Stimulated activated CD4-positive, alpha-beta T cell treated with anti-CD3 and anti-CD28 coated beads, Interleukin-15, amount 100 ng/mL, for 48 hours (primary cell): Measurements from ENCODE around the gene TAF12.
A peak's percentile ranks its signal among the peaks of the same experiment; 100 is the strongest.
"Not testable (repeated sequence)": the region's sequence is repeated elsewhere in the genome, so short reads cannot be mapped to it uniquely, and the experiment has no call there.

ENCODE experiments used
- DNase-seq, 2 donors: peaks; one replicate each; pipeline ENCODE4 v3.0.0-alpha.2; 2020; ENCODE audit warnings: low read depth in 2 of 2

Gene TAF12

DNA sequence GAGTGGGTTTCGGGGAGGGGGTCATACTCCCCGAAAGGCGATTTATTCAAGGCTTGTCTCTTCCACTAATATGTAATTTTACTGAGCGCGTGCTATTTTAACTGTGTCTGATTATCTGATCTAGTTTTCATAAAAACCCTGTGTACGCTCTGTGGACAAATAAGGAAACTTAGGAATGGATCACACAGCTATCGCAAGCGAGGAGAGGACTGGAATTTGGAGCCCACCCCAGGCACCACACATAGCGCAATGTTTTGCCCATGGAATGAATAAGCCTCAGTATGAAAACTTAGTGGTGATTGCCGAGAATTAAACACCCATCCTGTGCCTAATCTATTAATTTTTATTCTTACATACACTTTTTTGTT, 60.6 kb downstream of the TAF12 start:
- DNase-seq: no peak

- peak; percentile 88 to 90 for DNase-seq
Measured at GRCh38 chr1:28581531-28582247, 61.2 kb downstream of the TAF12 start.

DNA sequence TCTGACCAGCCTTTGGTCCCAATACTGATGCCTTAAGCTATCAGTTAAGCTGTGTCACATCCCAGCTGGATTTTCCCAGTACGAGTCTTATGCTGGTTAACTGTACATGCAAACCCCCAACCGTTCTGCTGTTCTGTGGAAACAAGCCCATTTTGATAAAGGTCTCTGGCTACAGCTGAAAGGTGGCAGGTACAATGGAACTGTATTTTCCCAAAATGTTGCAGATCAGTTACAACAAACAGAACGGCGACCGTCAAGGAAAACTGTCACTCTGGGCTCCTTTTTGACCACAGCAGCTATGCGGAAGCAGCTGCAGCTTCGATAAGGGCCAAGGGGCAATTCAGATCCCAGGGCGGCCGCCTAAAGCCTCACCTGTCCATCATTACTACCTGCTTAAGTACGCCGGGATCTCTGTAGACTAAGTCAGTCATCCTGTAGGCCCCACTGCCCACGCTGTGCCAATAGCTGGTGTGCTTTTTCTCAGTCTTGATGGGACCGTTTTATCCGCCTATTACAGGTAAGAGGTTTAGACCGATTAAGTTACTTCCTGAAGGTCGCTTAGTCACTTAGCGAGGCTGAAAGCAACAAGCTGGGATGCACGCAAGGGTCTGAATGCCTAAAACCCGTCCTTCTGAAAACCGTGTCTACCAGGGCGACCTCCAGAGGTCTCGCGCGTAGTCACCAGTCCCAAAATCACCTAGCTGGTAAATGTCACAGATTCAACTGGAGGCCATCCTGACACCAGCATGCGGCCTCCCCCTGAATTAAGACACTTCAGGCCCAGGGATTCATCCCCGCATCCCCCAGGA, 61.9 kb downstream of the TAF12 start:
- DNase-seq: peak in 1 of 2 donors; percentile 29

DNA sequence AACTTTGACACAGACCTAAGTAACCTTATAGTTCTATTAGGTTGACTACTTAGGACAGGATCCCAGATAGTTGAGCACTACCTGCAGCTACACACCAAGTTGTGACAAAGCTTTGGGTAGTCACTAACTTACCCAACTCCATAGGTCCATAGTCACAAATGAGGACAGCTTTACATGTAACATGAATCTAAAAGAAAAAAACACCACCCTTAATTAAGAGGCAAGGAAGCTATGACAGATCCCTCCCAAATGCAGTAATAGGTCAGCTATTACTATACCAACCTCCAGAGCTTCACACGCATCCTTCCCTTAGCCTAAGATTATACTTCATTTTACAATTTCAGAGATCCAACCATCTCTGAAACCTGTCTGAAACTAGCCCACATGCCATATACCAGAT, 63.5 kb downstream of the TAF12 start:
- DNase-seq: no peak

- DNase-seq: no peak
Measured at GRCh38 chr1:28578696-28579218, 64.1 kb downstream of the TAF12 start.

DNA sequence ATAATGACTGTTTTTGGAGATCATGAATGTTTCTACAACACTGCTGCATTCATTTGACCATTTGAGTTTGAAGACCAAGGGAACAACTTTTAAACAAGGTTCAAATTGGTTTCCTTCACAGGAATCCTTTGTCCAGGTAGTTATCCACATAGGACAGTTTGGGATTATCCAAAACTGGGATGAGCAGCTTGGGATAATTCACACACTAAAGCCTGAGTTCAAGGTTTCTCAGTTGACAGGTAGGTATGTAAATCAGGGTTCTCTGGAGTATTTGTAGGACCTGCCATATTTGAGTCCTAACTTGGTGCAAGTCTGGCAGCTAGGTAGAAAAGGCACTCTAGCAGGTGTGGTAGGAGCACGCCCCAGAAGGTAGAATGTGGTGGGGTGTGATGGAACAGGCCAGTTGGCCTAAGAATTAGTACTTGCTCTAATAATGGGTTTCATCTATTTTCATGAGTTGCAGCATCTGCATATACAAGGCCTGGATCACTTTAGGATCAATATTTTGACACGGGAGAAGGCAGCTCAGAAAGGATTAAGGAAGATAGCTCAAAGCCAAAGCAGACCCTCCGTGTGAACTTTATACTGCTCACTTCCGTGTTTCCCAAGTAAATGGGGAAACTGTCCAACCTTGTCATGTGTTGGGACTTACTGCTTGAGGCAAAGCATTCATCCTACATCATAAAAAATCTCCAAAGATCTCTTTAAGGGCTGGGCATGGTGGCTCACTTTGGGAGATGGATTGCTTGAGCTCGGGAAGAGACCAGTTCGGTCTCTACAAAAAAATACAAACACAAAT, 64.9 kb downstream of the TAF12 start:
- no peak for DNase-seq

DNA sequence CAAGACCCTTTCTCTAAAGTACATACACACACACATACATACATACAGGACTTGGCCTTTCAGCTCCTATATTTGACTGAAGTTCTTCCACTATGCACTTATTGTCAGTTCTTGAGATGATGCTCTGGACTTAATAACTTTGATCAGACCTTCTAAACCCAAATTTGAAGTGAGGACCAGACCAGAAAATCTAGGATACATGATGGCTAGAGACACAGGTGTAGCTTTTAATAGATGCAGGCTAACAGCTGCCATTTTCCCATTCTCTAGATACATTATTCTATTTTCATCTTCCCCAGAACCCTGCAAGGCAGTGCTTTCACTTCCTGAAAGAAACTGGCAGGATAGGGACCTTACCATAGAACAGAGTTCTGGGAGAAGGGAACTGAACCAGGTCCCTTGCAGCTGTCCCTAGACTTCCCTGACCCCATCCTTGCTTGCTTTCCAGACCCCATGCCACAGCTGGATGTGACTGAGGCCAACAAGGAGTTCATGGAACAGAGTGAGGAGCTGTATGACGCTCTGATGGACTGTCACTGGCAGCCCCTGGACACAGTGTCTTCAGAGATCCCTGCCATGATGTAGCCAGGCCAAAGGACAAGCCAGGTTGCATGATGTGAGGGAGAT, 65.7 kb downstream of the TAF12 start:
- DNase-seq: no peak

- no peak for DNase-seq
Measured at GRCh38 chr1:28573564-28573963, 69.3 kb downstream of the TAF12 start.

DNA sequence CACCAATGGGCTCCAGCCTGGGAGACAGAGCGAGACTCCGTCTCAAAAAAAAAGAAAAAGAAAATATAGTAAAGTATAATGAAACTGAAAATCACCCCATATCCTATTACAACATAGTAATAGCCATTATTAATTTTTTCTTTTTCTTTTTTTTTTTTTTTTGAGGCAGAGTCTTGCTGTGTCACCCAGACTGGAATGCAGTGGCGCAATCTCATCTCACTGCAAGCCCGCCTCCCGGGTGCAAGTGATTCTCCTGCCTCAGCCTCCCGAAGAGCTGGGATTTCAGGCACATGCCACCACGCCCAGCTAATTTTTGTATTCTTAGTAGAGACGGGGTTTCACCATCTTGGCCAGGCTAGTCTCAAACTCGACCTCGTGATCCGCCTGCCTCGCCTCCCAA, 70.0 kb downstream of the TAF12 start:
- DNase-seq: not testable (repeated sequence)

- DNase-seq: no peak
Measured at GRCh38 chr1:28571911-28572310, 71.0 kb downstream of the TAF12 start.

- DNase-seq: no peak
Measured at GRCh38 chr1:28566931-28567330, 75.9 kb downstream of the TAF12 start.

GRCh38 chr1:28565726-28566125, 77.1 kb downstream of the TAF12 start:
- DNase-seq: no peak

- DNase-seq: no peak
Measured at GRCh38 chr1:28565040-28565439, 77.8 kb downstream of the TAF12 start.

DNA sequence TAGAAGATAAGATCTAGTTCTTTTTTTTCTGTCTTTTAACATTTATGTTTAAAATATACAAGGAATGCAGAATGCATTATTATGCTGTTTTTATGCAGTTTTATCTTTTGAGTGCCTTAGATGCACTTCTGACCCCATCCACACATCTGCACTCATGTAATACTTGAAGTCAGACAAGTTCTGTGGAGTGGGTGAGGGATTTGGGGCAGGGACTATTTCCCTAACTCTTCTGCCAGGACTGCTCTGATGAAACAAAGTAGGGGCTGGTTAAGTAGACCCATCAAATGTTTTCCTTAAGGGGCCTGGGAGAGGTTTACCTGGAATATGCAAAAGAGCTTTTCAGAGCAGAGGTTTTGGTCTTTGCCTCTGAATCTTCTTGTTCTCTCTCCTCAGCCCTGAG, 78.6 kb downstream of the TAF12 start:
- DNase-seq: no peak

DNA sequence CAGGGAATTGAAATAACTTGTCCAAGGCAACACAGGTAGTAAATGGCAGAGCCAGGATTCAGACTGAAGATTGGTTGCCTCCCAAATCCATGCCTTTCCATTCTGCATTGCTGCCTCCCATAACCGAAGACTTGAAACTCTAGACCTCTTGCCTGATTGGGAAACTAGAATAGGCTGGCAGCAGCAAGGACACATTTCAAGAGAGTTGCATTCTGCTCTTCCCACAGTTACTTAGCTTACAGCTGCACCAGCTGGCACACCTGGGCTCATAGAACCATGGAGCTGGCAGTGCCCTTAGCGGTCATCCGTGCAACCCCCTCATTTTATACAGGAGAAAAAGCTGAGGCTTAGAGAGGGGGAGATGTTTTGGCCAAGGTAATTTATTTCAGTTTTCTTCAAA, 82.0 kb downstream of the TAF12 start:
- DNase-seq: no peak
